GM12865 (cell line): ENCODE results near the gene LCN12.
A peak's percentile ranks its signal among the peaks of the same experiment; 100 is the strongest.

Experiments used
- DNase-seq: peaks from one replicate; pipeline ENCODE4 v3.0.0; 2010; ENCODE audit warnings: low read depth
- H3K4me3 ChIP-seq: 2 replicates; pipeline ENCODE4 v1.5.1; 2011; ENCODE audit warnings: mild to moderate bottlenecking, low read depth, low read length, control low read depth
- TF ChIP-seq, protein P1 (sequence below): IDR thresholded peaks from 2 replicates; pipeline ENCODE4 v1.5.1; 2011; ENCODE audit warnings: low read length, control low read depth, low read depth, inconsistent platforms; ENCODE audit not compliant: insufficient read depth; ENCODE audit errors: missing control alignments

The LCN12 gene

DNA sequence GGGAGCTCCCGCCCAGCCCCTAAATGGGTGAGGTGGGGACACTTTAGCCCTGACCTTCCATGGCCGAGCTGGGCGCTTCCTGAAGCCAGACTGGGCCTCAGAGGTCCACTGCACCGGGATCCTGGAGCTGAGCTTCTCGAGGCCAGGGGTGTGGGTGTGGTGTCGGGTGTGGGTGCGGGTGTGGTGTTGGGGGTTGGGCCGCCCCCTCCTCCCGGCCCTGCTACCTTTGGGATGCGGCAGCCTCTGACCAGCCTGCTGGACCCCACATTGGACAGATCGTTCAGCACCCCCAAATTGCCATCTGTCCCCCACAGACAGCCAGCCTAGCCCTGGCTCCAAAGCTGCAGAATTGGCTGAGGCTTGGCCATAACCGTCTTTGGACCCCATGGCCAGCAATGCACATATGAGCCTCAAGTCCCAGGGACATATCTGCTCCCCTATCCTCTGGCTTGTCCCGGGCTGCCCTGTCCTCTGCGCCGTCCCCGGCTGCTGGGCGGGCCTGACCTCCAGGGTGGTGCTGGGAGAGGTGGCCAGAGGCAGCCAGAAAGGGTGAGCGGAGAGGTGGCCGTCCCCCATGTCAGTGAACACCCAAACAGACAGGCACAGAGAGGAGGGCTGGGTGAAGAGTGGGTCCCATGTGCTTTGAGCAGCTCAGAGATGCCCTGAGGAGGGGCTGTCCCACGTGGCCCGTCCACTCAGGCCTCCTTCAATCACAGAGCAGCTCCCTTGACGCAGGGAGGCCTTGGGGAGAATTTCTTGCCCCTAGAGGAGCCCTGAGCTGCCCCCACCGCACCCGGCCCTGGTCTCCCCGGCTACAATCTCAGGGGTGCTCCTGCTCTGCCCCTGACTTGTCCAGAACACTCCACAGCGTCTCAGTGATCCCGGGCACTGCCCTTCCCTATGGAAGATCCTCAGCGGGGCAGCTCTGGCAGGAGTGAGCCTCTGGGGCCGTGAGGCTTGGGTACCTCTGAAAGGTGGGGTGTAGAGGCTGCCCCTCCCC is 21.8 kb downstream of the LCN12 start:
- no peak overlapping the region for H3K4me3 ChIP-seq
- DNase-seq: no peak
- TF ChIP-seq, protein P1, sequence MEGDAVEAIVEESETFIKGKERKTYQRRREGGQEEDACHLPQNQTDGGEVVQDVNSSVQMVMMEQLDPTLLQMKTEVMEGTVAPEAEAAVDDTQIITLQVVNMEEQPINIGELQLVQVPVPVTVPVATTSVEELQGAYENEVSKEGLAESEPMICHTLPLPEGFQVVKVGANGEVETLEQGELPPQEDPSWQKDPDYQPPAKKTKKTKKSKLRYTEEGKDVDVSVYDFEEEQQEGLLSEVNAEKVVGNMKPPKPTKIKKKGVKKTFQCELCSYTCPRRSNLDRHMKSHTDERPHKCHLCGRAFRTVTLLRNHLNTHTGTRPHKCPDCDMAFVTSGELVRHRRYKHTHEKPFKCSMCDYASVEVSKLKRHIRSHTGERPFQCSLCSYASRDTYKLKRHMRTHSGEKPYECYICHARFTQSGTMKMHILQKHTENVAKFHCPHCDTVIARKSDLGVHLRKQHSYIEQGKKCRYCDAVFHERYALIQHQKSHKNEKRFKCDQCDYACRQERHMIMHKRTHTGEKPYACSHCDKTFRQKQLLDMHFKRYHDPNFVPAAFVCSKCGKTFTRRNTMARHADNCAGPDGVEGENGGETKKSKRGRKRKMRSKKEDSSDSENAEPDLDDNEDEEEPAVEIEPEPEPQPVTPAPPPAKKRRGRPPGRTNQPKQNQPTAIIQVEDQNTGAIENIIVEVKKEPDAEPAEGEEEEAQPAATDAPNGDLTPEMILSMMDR: no peak

- no peak overlapping the region for H3K4me3 ChIP-seq
- no peak for DNase-seq
- TF ChIP-seq, protein P1: no peak
These were observed 22.9 kb downstream of the LCN12 start for GRCh38 chr9:136974817-136975535.

GRCh38 chr9:136975644-136976043 is 23.6 kb downstream of the LCN12 start:
- DNase-seq: peak; percentile 44
- no peak overlapping the region for H3K4me3 ChIP-seq
- TF ChIP-seq, protein P1: peak; percentile 21

DNA sequence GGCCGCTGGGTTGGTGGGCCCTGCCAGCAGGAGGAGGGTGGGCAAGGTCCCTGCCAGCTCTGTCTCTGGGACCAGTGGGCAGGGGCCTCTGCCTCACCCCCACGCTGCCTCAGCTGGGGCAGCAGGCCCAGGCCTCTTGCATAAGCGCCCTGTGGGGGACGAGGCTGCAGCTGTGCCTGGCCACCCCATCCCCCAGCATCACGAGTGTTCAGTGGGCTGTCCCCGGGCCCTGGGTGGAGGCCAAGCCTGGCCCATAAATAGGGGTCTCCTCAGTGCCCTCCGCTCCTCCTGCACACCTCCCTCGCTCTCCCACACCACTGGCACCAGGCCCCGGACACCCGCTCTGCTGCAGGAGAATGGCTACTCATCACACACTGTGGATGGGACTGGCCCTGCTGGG is 25.1 kb downstream of the LCN12 start, which contains the start of gene PTGDS:
TSS of gene PTGDS (plus strand) at position 282 of the 400 bp plus-strand sequence. CDS start at position 357, 75 bp downstream.
- no peak within 1 kb of the TSS for H3K4me3 ChIP-seq
- TF ChIP-seq, protein P1: no peak
- DNase-seq: no peak

GRCh38 chr9:136977649-136978072 is 25.6 kb downstream of the LCN12 start:
- no peak for DNase-seq
- no peak overlapping the region for H3K4me3 ChIP-seq
- TF ChIP-seq, protein P1: no peak

DNA sequence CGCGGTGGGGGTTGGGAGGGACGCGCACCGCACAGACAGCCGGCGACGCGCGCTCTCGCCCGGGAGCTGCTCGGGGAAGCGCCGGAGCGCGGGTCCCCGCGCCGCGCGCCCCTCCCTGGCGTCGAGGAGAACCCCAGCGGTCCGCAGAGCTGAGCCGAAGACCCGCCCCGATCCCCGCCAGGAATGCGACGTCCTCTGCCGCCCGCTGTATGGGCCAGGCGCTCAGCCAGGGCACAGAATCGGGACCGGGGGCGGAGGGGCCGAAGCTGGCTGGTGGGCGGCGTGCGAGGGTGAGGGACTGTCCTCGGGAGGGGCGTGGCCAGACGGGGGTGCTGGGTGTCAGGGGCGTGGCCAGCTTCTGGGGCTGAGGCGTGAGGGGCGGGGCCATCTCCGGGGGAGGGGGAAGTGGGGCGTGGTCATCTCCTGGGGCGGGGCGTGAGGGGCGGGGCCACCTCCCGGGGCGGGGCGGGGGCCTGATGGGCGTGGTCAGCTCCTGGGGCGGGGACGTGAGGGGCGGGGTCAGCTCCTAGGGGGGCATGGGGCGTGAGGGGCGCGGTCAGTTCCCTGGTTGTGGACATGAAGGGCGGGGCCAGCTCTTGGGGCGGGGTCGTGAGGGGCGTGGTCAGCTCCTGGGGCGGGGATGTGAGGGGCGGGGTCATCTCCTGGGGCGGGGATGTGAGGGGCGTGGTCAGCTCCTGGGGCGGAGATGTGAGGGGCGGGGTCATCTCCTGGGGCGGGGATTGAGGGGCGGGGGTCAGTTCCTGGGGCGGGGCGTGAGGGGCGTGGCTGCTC is 26.2 kb downstream of the LCN12 start:
- no peak overlapping the region for H3K4me3 ChIP-seq

More for the DNA sequence above, 26.2 kb downstream of the LCN12 start:
- DNase-seq: peak; percentile 51
- TF ChIP-seq, protein P1: no peak
